HG03565 (cell line): ENCODE data around the gene MYO6.

Experiments used
- ATAC-seq: cut with Tn5 transposase; IDR thresholded peaks from one replicate; pipeline ENCODE4 v1.9.1; 2021; ENCODE audit warnings: mild to moderate bottlenecking, moderate library complexity; ENCODE audit not compliant: unreplicated experiment

MYO6 gene

GRCh38 chr6:75762063-75762462 lies 13.0 kb downstream of the MYO6 start:
- no peak for ATAC-seq

- no peak for ATAC-seq
Observed at GRCh38 chr6:75766387-75766786, 17.3 kb downstream of the MYO6 start.

DNA sequence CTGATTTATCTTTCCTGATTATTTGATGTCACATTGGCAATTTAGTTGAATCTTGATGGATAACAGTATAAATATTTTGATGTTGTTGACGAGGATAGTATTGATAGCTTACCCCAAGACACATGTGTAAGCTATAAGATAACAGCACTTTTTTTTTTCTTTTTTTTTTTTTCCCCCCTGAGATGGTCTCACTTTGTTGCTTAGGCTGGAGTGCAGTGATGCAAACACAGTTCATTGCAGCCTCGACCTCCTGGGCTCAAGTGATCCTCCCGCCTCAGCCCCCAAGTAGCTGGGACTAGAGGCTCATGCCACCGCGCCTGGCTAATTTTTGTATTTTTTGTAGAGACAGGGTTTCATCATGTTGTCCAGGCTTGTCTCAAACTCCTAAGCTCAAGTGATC lies 21.8 kb downstream of the MYO6 start:
- ATAC-seq, result no peak

DNA sequence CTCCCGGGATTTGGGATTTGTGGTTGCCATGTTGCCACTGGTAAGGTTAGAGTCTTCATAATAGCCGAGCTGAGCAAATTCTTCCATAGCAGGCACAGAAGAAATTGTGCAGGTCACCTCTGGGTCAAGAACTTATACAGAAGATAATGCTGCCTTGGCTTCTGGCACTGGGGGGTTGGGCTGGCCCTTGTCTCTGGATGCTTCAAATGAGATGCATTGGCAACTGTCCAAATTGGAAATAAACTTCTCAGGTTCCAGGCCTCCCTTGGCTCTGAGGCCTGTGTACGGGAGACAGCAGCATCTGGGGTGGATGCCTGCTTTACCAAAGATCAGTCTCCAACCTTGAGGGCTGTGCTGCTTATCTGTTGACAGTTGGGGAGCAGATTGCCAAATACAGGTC lies 26.2 kb downstream of the MYO6 start:
- ATAC-seq, result no peak

GRCh38 chr6:75776461-75776860 lies 27.4 kb downstream of the MYO6 start:
- ATAC-seq, result no peak

DNA sequence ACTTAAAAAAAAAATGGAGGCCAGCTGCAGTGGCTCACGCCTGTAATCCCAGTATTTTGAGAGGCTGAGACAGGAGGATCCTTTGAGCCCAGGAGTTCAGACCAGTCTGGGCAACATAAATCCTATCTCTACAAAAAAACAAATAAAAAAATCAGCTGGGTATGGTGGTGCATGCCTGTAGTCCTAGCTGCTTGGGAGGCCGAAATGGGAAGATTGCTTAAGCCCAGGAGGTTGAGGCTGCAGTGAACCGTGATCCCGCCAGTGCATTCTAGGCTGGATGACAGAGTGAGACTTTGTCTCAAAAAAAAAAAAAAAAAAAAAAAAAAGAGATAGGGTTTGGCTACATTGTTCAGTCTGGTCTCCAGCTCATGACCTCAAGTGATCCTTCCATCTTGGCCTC lies 29.7 kb downstream of the MYO6 start:
- no peak for ATAC-seq

DNA sequence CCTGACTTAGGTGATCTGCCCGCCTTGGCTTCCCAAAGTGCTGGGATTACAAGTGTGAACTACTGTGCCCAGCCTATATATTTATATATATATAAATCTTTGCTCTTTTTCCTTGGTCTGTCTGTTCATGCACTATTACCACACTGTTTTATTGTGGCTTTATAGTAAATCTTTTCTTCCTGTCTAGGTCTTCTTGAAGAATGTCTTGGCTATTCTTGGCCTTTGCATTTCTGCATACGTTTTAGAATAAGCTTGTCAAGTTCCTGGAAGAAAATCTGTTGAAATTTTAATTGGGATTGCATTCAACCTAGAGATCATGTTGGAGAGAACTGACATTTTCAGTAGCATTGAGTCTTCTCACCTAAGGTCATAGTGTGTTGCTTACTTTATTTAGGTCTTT lies 37.1 kb downstream of the MYO6 start:
- ATAC-seq, result no peak

DNA sequence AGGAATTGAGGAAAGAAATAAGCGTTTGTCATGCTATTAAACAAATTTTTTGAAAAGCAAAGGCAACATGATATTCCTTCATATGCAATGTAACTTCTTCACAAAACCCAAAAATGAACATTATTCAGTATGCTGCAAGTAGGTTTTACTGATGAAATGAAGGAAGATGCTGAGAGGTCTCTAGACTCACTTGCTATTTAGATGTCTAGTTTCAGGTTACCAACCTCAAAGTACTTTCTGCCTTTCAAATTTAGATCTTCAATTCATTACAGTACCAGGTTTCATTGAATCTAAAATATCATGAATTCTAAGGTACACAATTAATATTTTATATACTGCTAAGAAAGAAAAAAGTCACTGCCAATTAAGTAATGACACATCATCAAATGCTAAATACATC lies 39.9 kb downstream of the MYO6 start:
- ATAC-seq, result no peak

DNA sequence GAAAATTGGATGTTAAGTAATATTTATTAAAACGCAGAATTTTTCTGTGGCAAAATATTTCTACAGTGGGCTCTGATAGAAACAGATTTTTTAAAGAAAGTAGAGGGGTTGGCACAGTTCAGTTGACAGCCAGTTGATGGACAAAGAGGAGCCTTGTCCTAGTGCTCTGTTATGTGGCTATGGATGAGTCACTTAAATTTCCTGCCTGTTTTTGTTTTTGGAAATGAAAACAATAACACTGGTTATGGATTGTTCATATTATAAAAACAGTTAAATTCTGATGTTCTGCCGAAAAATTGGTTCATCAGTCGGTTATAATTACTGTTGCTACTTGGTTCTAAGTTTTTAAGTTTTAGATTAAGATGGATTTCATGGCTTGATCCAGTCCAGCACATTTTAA lies 42.8 kb downstream of the MYO6 start:
- no peak for ATAC-seq

DNA sequence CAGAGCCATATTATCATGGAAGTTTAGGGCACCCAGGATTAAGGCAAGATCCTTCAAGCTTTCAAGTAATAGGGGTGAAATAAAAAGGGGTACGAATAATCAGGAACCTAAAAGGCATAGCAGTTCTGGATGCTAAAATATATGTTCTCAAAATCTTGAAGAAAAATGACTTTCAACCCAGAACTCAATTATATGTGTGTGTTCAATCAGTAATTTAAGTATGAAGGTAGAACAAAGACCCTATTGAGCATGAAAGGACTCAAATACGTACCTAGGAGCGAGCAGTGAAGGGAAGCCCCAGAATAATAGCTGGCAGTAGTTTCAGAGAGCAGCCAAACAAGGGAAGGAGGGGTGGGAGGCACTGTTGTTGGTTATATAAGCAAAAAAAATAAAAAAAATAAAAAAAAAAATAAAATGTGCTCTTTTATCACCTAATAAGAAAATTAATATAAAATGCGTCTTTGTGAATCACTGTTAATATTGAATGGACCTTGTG lies 45.4 kb downstream of the MYO6 start:
- ATAC-seq, result no peak

DNA sequence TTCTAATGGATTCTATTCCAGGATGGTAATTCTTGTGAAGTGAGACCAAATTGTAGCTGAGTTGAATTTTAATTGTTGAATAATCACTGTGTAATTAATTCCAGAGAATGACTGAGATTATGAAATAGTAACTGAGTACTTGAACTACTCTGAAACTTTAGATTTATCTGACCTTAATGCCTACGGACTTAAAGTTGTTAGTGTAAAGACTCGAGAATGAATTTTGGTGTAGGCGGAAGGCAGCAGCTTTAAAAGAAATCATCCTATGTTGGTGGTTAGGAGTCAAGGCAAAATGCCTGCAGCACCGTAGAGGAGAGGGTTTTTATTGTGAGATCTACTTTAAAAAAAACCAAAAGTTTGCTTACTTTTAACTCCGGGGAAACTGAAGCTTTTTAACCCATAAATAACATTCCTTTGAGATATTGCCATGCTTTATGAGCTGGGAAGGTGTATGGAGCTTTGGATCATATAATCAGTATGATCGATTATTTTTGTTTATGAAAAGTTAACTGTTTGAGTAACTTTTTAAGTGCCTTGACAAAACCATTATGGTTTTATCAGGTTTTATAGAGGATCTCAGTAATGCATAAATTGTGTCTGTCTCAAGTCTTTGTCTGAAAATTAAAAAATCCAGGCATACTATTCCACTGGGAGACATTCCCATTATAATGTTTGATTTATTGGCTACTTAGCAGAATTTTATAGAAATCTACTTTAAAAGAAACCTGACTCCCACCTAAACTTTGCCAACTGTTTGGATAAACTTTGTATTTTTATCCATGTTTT lies 46.1 kb downstream of the MYO6 start:
- no peak for ATAC-seq

DNA sequence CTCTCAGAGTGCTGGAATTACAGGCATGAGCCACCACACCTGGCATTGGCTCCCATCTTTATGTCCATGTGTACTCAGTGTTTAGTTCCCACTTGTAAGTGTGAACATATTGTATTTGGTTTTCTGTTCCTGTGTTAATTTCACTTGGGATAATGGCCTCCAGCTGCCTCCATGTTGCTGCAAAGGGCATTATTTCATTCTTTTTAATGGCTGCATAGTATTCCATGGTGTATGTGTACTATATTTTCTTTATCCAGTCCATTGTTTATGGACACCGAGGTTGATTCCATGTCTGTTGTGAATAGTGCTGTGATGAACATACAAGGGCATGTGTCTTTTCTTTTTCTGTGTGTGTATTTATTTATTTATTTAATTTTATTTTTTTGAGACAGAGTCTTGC lies 47.7 kb downstream of the MYO6 start:
- no peak for ATAC-seq

DNA sequence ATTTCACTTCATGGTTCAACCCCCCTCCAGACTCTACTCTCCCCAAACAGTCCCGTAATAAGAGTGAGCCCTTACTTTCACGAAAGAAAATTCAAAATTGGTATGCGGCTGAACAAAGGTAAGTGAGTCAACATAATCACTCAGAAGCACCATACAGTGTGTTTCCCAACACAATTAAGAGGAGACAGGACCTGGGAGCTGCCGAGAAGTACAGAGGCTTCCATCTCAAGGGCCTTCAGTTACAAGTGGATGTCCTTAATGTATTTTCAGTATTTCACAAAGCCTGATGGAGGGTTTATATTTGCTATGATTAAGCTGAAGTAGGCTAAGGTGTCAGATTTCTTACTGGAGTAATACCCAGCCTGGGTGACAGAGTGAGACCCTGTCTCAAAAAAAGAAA lies 51.1 kb downstream of the MYO6 start:
- no peak for ATAC-seq

DNA sequence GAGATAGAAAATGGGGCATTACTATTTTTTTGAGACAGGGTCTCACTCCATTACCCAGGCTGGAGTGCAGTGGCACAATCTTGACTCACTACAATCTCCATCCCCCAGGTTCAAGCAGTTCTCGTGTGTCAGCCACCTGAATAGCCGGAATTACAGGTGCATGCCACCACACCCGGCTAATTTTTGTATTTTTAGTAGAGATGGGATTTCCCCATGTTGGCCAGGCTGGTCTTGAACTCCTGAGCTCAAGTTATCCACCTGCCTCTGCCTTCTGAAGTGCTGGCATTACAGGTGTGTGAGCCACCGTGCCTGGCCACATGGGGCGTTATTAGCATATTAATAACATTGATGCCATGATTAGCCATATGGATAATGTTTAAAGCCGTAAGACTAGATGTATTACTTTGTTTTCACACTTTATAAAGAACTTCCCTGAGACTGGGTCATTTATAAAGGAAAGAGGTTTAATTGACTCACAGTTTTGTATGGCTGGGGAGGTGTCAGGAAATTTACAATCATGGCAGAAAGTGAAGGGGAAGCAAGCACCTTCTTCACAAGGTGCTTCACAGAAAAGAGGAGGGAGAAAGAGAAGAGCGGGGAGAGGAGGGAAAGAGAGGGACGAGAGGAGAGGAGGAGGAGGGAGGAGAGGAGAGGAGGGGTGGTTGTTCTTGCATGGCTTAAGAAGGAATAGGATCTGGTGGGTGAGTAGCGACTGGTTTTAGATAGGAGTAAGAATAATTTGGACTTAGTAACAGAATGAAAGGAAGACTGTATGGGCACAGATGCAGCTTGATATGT lies 51.9 kb downstream of the MYO6 start:
- ATAC-seq, result no peak

DNA sequence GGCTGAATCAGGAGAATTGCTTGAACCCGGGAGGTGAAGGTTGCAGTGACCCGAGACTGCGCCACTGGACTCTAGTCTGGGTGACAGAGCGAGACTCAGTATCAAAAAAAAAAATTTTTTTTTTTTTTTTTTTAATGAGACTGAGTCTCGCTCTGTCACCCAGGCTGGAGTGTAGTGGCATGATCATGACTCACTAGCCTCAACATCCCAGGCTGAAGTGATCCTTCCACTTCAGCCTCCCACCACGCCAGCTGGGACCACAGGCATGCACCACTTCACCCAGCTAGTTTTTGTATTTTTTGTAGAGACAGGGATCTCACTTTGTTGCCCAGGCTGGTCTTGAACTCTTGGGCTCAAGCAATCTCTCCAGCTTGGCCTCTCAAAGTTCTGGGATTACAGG lies 53.3 kb downstream of the MYO6 start:
- ATAC-seq, result no peak

DNA sequence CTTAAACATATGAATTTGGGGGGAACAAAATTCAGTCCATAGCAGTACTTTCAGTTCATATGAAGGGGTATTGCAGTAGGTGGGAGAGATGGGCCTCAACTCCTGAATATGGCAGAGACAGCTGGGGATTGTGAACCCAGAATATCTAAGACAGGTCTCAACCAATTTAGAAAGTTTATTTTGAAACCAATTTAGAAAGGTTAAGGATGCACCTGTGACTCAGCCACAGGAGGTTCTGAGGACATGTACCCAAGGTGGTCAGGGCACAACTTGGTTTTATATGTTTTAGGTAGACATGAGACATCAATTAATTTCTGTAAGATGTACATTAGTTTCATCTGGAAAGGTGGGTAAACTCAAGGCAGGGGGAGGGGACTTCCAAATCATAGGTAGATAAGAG lies 59.5 kb downstream of the MYO6 start:
- ATAC-seq, result no peak

DNA sequence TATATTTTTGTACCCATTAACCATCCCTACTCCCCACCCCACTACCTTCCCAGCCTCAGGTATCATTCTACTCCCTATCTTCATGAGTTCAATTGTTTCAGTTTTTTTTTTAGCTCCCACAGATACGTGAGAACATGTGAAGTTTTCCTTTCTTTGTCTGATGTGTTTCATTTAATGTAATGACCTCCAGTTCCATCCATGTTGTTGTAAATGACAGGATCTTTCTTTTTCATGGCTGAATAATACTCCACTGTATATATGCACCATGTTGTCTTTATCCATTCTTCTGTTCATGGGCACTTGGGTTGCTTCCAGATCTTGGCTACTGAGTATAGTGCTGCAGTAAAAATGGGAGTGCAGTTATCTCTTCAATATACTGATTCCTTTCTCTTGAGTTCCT lies 63.5 kb downstream of the MYO6 start:
- no peak for ATAC-seq

DNA sequence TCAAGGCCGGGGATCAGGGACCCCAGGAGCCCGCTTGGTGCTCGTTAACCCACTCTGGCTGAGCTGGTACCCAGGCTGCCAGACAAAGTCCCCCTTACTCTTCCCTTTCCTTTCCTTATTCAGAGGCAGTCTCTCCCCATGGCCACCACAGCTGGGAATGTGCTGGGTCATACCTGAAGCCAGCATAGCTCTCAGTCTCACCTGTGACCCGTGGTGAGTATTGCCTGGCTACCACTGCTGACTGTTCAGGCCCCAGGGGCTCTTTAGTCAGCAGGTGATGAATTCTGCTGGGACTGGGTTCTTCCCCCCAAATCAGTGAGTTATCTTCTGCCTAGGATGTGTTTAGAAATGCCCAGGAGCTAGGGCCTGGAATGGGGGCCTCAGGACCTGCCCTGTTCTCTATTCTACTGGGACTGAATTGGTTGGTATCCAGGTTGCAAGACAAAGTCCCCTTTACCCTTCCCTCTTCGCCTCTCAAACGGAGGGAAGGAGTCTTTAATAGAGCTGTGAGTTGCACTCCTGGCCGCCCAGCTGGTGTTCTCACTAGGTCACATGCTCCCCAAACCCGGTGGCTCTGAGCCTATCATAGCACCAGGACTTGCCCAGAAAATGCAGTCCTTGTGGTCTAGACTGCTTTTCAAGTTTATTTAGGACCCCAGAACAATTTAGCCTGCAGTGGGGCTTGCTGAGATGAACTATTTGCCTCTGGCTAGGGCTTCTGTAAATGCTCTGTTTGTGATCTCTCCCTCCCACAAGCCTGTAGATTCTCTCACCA lies 64.6 kb downstream of the MYO6 start:
- no peak for ATAC-seq

GRCh38 chr6:75815756-75816155 lies 66.7 kb downstream of the MYO6 start:
- ATAC-seq, result no peak

DNA sequence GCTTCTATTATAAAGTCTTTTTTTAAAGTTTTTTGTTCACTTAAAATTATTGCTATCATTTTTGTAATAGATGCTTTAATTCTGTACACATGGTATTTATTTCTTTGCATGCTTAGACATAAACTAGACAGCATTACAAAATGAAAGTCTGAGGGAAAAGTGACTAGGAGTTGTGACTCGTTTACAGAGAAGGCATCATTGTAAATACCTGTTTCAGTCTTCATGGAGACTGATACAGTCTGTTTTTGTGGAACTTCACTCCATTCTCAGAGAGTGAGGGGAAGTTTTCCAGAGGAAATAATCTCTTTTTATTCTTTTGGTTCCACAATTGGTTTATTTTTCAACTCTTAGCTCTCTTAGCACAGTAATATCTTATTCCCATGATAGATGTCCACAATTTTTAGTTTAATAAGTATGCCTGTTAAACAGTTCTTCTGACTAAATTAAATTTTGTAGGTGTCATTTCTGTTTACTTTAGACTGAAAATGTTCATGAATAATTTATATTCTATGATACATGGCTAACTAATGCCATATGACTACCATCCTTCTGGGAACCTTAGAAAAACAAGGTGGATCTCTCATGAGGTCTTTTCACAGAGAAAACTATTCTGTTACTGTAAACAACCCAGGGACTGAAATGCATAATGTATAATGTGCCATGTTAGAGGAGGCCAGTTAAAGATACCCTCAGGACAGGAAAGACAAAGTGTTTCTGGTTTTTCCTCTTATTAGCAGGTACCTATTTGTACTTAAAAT lies 69.2 kb downstream of the MYO6 start:
- no peak for ATAC-seq
